ENCODE results near the gene DIP2C. TPM values are rescaled to one million over a fixed set of nuclear protein-coding genes. Genes with fewer than 3 reads are reported as not detected.

The DIP2C gene
- total and polyA plus RNA-seq, 2 donors (not counting 1 experiment from before 2014, with no cell fraction given) = 1.3 to 1.9 TPM

DNA sequence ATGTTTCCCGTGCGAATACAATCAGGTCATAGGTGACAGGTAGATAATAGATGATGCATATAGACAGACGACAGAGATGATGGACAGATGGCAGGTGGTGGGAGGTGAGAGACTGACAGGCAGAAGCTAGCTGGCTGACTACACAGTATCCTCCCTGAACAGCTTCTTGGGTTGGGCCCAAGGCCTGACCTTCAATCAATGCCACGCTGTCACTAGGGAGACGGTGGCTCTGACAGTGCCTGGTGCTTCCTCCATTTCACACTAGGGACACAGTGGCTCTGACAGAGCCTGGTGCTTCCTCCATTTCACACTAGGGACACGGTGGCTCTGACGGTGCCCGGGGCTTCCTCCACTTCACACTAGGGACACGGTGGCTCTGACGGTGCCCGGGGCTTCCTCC is 200.1 kb downstream of the DIP2C start:
- ATAC-seq (ENCODE audit: low read depth) = no peak
- Histone ChIP-seq H3K27me3 (replicated peaks in 1 of 4; ENCODE audit: control extremely low read depth in 1 of 4, control insufficient read depth in 3 of 4, insufficient read depth in 4 of 4, low read length in 3 of 4) (peaks cover 0 to 13% (median 8%) of the 10 kb centered on the region in 4 experiments), H3K27ac (ENCODE audit: low read length in 2 of 2) (no peak overlapping the region), H3K4me1 (ENCODE audit: control insufficient read depth in 2 of 2, insufficient read depth in 2 of 2, low read length in 2 of 2) (peaks cover 0 to 8% of the 10 kb centered on the region in 2 donors), H3K36me3 (replicated peaks in 1 of 2; ENCODE audit: control extremely low read depth in 1 of 2, control insufficient read depth in 1 of 2, extremely low read depth in 1 of 2, insufficient read depth in 2 of 2, low read length in 1 of 2) (no peaks in the 10 kb centered on the region), H3K9me3 (ENCODE audit: control extremely low read depth in 1 of 3, control insufficient read depth in 2 of 3, insufficient read depth in 1 of 3, low read length in 2 of 3) (no peaks in the 10 kb centered on the region), H2AFZ (ENCODE audit: insufficient read depth, low read depth, low read length, poor library complexity, severe bottlenecking) (no peak overlapping the region), H4K20me1 (ENCODE audit: control insufficient read depth, insufficient read depth, low read length, poor library complexity, severe bottlenecking) (no peaks in the 10 kb centered on the region), H3K4me2 (replicated peaks; ENCODE audit: low read depth, low read length, poor library complexity, severe bottlenecking) (no peak overlapping the region), H3K79me2 (ENCODE audit: control insufficient read depth, insufficient read depth, low read length) (no peaks in the 10 kb centered on the region), H3K4me3 (ENCODE audit: control extremely low read depth in 1 of 5, extremely low read depth in 1 of 5, insufficient read depth in 1 of 5, low read depth in 2 of 5, low read length in 4 of 5) (no peak overlapping the region), H3K9ac (ENCODE audit: low read length) (no peak overlapping the region)
- ChIA-PET POLR2A (no interaction called here), CTCF (no interaction called here)
- DNase-seq = no peak
- Mint-ChIP-seq H3K4me3 (no peak overlapping the region), H3K27me3 (peaks cover 21% of the 10 kb centered on the region), H3K9me3 (ENCODE audit: insufficient read depth) (no peaks in the 10 kb centered on the region), H3K27ac (no peak overlapping the region), H3K4me1 (peaks cover under 1% of the 10 kb centered on the region)
- TF ChIP-seq CTCF (IDR thresholded peaks at IDR 0.05) = no peak
- TF ChIP-seq EZH2 (IDR thresholded peaks at IDR 0.05; ENCODE audit: borderline replicate concordance, insufficient read depth, low read depth, low read length, poor library complexity, severe bottlenecking) = no peak
- intact Hi-C loops (cut with micrococcal nuclease) = no loop called here
- WGBS (ENCODE audit: insufficient coverage) = 89% methylated on average over 5 of the region's 11 CpGs

DNA sequence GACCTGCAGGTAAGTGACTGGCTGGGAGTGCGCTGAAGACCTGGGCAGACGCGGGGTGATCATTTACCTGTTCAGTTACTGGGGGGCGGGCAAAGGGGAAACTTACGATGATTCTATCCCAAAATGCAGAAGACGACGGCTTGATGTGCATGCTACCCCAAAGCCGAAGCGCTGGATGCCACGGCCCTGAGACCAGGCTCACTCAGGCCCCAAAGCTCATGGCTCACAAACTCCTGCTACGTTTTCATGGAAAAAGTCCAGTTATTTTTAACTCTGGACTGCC is 200.6 kb downstream of the DIP2C start:
- ATAC-seq (ENCODE audit: low read depth) = no peak
- H3K27ac Mint-ChIP-seq = no peak overlapping the region

More for the DNA sequence above, 200.6 kb downstream of the DIP2C start:
- no peaks in the 10 kb centered on the region for H3K79me2 ChIP-seq (ENCODE audit: control insufficient read depth, insufficient read depth, low read length)
- no peaks in the 10 kb centered on the region for H3K36me3 ChIP-seq (replicated peaks in 1 of 2; ENCODE audit: control extremely low read depth in 1 of 2, control insufficient read depth in 1 of 2, extremely low read depth in 1 of 2, insufficient read depth in 2 of 2, low read length in 1 of 2)
- no peak overlapping the region for H3K9ac ChIP-seq (ENCODE audit: low read length)
- Mint-ChIP-seq H3K27me3 (peaks cover 21% of the 10 kb centered on the region), H3K4me3 (no peak overlapping the region), H3K4me1 (peaks cover 4% of the 10 kb centered on the region), H3K9me3 (ENCODE audit: insufficient read depth) (no peaks in the 10 kb centered on the region)
- CTCF ChIA-PET = no interaction called here
- intact Hi-C loops (cut with micrococcal nuclease) = no loop called here
- H4K20me1 ChIP-seq (ENCODE audit: control insufficient read depth, insufficient read depth, low read length, poor library complexity, severe bottlenecking) = no peaks in the 10 kb centered on the region
- H3K4me3 ChIP-seq (ENCODE audit: control extremely low read depth in 1 of 5, extremely low read depth in 1 of 5, insufficient read depth in 1 of 5, low read depth in 2 of 5, low read length in 4 of 5) = no peak overlapping the region
- POLR2A ChIA-PET = no interaction called here
- no peak for DNase-seq
- peaks cover 3 to 13% of the 10 kb centered on the region in 2 donors for H3K4me1 ChIP-seq (ENCODE audit: control insufficient read depth in 2 of 2, insufficient read depth in 2 of 2, low read length in 2 of 2)
- 97% methylated on average over 11 of the region's 11 CpGs for WGBS (ENCODE audit: insufficient coverage)
- H3K4me2 ChIP-seq (replicated peaks; ENCODE audit: low read depth, low read length, poor library complexity, severe bottlenecking) = no peak overlapping the region
- no peaks in the 10 kb centered on the region for H3K9me3 ChIP-seq (ENCODE audit: control extremely low read depth in 1 of 3, control insufficient read depth in 2 of 3, insufficient read depth in 1 of 3, low read length in 2 of 3)
- no peak overlapping the region for H2AFZ ChIP-seq (ENCODE audit: insufficient read depth, low read depth, low read length, poor library complexity, severe bottlenecking)
- TF ChIP-seq CTCF (IDR thresholded peaks at IDR 0.05) = no peak
- no peak for TF ChIP-seq EZH2 (IDR thresholded peaks at IDR 0.05; ENCODE audit: borderline replicate concordance, insufficient read depth, low read depth, low read length, poor library complexity, severe bottlenecking)
- H3K27me3 ChIP-seq (replicated peaks in 1 of 4; ENCODE audit: control extremely low read depth in 1 of 4, control insufficient read depth in 3 of 4, insufficient read depth in 4 of 4, low read length in 3 of 4) = peaks cover 0 to 9% (median 6%) of the 10 kb centered on the region in 4 experiments
- H3K27ac ChIP-seq (ENCODE audit: low read length in 2 of 2) = no peak overlapping the region
